ENCODE measurements around the gene FXYD3.

The FXYD3 gene

DNA sequence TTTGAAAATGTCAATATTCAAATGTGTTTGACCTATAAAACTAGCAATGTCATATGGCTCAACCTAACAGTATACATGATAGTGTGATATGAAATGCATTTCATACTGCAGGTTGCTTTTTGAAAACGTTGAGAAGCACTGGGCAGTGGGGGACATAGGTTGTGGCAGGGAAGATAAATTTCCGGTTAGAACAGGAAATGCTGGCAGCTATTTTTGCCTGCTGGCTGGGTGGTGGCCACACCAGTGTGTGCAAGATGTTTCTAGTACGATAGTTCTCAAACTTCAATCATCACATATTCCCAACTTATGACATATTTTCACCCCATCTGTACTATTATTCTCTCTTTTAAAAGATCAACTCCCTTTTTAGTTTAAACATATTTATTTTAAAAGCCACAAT is 56.1 kb downstream of the FXYD3 start:
- in situ Hi-C loops (cut with MboI; ENCODE audit: low sequenced_read_pairs, unreplicated experiment): no loop called here
- no peak for DNase-seq (ENCODE audit: low spot score)
- TF ChIP-seq, protein P1, sequence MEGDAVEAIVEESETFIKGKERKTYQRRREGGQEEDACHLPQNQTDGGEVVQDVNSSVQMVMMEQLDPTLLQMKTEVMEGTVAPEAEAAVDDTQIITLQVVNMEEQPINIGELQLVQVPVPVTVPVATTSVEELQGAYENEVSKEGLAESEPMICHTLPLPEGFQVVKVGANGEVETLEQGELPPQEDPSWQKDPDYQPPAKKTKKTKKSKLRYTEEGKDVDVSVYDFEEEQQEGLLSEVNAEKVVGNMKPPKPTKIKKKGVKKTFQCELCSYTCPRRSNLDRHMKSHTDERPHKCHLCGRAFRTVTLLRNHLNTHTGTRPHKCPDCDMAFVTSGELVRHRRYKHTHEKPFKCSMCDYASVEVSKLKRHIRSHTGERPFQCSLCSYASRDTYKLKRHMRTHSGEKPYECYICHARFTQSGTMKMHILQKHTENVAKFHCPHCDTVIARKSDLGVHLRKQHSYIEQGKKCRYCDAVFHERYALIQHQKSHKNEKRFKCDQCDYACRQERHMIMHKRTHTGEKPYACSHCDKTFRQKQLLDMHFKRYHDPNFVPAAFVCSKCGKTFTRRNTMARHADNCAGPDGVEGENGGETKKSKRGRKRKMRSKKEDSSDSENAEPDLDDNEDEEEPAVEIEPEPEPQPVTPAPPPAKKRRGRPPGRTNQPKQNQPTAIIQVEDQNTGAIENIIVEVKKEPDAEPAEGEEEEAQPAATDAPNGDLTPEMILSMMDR (IDR thresholded peaks at IDR 0.05; ENCODE audit: borderline replicate concordance, control extremely low read depth, extremely low read depth, insufficient read depth, missing control alignments): no peak

All from GM13976 (cell line).